Activated CD8-positive, alpha-beta T cell treated with anti-CD3 and anti-CD28 coated beads for 36 hours (primary cell): ENCODE data around the gene LDB2. TPM values are rescaled to one million over a fixed set of nuclear protein-coding genes. Genes with fewer than 3 reads are reported as not detected.

ENCODE experiments used
- ATAC-seq: fragments of 200-7000 bp; cut with Tn5 transposase; one replicate; pipeline ENCODE4 v1.10.0; 2021; ENCODE audit warnings: mild to moderate bottlenecking, moderate library complexity
- CTCF ChIA-PET: fragments of 350-600 bp; sonication (Branson Sonifier 250); formaldehyde crosslinking; loops from one replicate; lab custom pipeline; 2021; ENCODE audit warnings: antibody characterized with exemption; lab: Charles Lee
- POLR2A ChIA-PET: fragments of 350-600 bp; sonication (Branson Sonifier 250); formaldehyde crosslinking; loops from one replicate; lab custom pipeline; 2021; ENCODE audit warnings: antibody characterized with exemption; lab: Charles Lee
- DNase-seq: peaks from one replicate; pipeline ENCODE4 v3.0.0-alpha.2; 2020
- H3K27ac Mint-ChIP-seq: one replicate; pipeline ENCODE4 v1.8.0; 2021; ENCODE audit warnings: mild to moderate bottlenecking, mixed read lengths
- H3K27me3 Mint-ChIP-seq: one replicate; pipeline ENCODE4 v1.8.0; 2021; ENCODE audit warnings: mixed read lengths
- H3K36me3 Mint-ChIP-seq: one replicate; pipeline ENCODE4 v1.8.0; 2021; ENCODE audit warnings: low read depth, mixed read lengths
- H3K4me1 Mint-ChIP-seq: one replicate; pipeline ENCODE4 v1.8.0; 2021; ENCODE audit warnings: low read depth, mixed read lengths
- H3K4me3 Mint-ChIP-seq: one replicate; pipeline ENCODE4 v1.8.0; 2021; ENCODE audit warnings: mild to moderate bottlenecking, moderate library complexity, mixed read lengths
- H3K9me3 Mint-ChIP-seq: one replicate; pipeline ENCODE4 v1.8.0; 2021; ENCODE audit warnings: mixed read lengths
- CTCF ChIP-seq: fragments of 200-600 bp; IDR thresholded peaks from one replicate; pipeline ENCODE4 v1.8.0; 2022; ENCODE audit warnings: antibody characterized with exemption, mild to moderate bottlenecking
- intact Hi-C: fragments of 100-400 bp; cut with micrococcal nuclease; formaldehyde crosslinking; loops from one replicate; pipeline ENCODE4 v1.10.0; 2022
- total RNA-seq, 2 experiments: library from RNA; stranded (reverse); gene quantifications; one replicate each; pipeline ENCODE4 v1.2.3, GENCODE V29; 2021

LDB2 gene
- total RNA-seq, 2 experiments from 2014 or later = not detected

- ATAC-seq (no peak), DNase-seq (no peak)
- no peak for TF ChIP-seq CTCF
- Mint-ChIP-seq H3K9me3 (no peaks in the 10 kb centered on the region), H3K36me3 (no peaks in the 10 kb centered on the region), H3K27ac (no peak overlapping the region), H3K27me3 (peaks cover 5% of the 10 kb centered on the region), H3K4me3 (no peak overlapping the region), H3K4me1 (no peaks in the 10 kb centered on the region)
- CTCF ChIA-PET = interaction anchor here (2.1 kb wide), 1 partner anchor 15 kb away, joined by 6 read pairs; no protein-coding TSS in a partner anchor
- intact Hi-C loops = no loop called here
- POLR2A ChIA-PET = no interaction called here
These were observed 119.3 kb downstream of the LDB2 start for GRCh38 chr4:16779028-16779675.

DNA sequence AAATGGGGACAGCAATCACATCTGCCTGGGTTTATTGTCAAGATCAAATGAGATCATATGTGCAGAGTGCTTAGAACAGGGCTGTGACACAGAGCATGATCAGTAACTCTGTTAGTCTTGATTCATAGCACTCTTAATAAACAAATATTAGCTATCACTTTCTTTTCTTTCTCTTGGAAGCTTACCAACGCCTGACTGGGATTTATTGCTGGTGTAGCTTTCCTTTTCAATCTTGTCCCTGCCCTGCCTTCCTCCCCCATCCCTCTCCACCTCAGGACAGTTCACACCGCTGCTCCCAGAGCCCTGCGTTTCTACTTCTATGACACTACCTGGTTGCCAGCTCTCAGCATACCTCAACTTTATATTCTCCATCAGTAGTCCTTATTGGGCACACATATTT is 120.7 kb downstream of the LDB2 start:
- no peak overlapping the region for H3K27ac Mint-ChIP-seq
- H3K9me3 Mint-ChIP-seq = no peaks in the 10 kb centered on the region
- intact Hi-C loops = no loop called here
- TF ChIP-seq CTCF = no peak
- no peaks in the 10 kb centered on the region for H3K36me3 Mint-ChIP-seq
- CTCF ChIA-PET = interaction anchor here (2.1 kb wide), 1 partner anchor 17 kb away, joined by 6 read pairs; no protein-coding TSS in a partner anchor
- ATAC-seq = no peak
- H3K4me3 Mint-ChIP-seq = no peak overlapping the region
- peaks cover 5% of the 10 kb centered on the region for H3K27me3 Mint-ChIP-seq
- DNase-seq = no peak
- POLR2A ChIA-PET = no interaction called here
- no peaks in the 10 kb centered on the region for H3K4me1 Mint-ChIP-seq

GRCh38 chr4:16775411-16776154 is 122.9 kb downstream of the LDB2 start:
- H3K9me3 Mint-ChIP-seq = no peaks in the 10 kb centered on the region
- no peak for ATAC-seq
- H3K27me3 Mint-ChIP-seq = peaks cover 5% of the 10 kb centered on the region
- H3K4me1 Mint-ChIP-seq = no peaks in the 10 kb centered on the region
- no peak for DNase-seq
- ChIA-PET POLR2A (no interaction called here), CTCF (no interaction called here)
- intact Hi-C loops = no loop called here
- no peaks in the 10 kb centered on the region for H3K36me3 Mint-ChIP-seq
- TF ChIP-seq CTCF = no peak
- no peak overlapping the region for H3K4me3 Mint-ChIP-seq
- no peak overlapping the region for H3K27ac Mint-ChIP-seq

DNA sequence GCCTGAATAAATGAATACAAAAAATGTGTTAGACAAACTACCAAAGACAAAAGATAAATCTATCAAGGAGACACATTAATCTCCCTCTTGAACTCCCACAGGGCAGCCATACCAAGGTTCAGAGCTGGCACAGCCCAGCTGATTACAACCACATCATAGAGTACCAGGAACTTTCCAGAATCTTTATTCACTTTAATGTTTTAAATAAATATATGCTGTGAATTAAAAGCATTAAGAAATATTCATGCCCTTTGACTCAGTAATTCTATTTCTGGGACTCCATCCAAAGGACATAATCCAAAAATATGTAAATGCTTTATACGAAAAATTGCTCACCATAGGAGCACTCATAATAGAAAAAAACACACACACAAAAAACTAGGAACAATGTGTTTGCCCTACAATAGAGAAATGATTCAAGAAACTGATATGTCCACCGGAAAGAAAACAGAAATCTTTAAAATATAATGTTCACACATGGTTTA is 126.0 kb downstream of the LDB2 start:
- intact Hi-C loops = no loop called here
- POLR2A ChIA-PET = no interaction called here
- no peak for TF ChIP-seq CTCF
- ATAC-seq (no peak), DNase-seq (no peak)
- Mint-ChIP-seq H3K27me3 (peaks cover 1% of the 10 kb centered on the region), H3K9me3 (no peaks in the 10 kb centered on the region), H3K4me1 (no peaks in the 10 kb centered on the region), H3K4me3 (no peak overlapping the region), H3K36me3 (no peaks in the 10 kb centered on the region), H3K27ac (no peak overlapping the region)
- CTCF ChIA-PET = no interaction called here

GRCh38 chr4:16770710-16771285 is 127.6 kb downstream of the LDB2 start:
- CTCF ChIA-PET = no interaction called here
- no peak for ATAC-seq
- POLR2A ChIA-PET = no interaction called here
- no peaks in the 10 kb centered on the region for H3K4me1 Mint-ChIP-seq
- no peaks in the 10 kb centered on the region for H3K9me3 Mint-ChIP-seq
- H3K4me3 Mint-ChIP-seq = no peak overlapping the region
- intact Hi-C loops = no loop called here
- no peaks in the 10 kb centered on the region for H3K36me3 Mint-ChIP-seq
- no peak for DNase-seq
- H3K27me3 Mint-ChIP-seq = peaks cover 1% of the 10 kb centered on the region
- H3K27ac Mint-ChIP-seq = no peak overlapping the region
- TF ChIP-seq CTCF = no peak
